ENCODE data around the gene BLM. TPM values are rescaled to one million over a fixed set of nuclear protein-coding genes. Genes with fewer than 3 reads are reported as not detected.

Gene BLM
- polyA plus RNA-seq, 1 of the 3 experiments (the other 2 are of a cell fraction), result 2.7 TPM

DNA sequence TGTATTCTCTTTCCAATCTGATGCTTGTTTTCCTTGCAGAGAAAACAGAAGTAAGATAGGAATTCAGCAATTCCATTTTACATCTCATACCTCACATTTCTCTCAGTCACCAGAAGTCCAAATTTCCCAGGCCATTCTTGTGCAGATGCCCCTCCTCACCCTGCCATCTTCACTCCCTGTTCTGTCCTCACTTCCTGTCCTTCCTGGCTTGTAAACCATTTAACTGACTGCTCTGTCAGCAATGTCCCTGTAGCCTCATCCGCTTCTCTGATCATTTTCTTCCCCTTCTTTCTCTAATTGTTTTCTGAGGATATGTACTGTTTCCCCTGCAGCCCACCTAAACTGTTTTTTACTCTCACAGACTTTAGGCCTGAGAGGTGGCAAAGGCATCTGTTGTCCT, 40.3 kb downstream of the BLM start:
- Histone ChIP-seq H3K27ac (ENCODE audit: low read depth in 2 of 2, low read length in 1 of 2) (peak overlapping the region in 1 of 2 experiments; percentile 52; a peak in 2 of 4 replicates), H3K79me2 (ENCODE audit: insufficient read depth) (no peaks in the 10 kb centered on the region), H3K4me2 (peak overlapping the region; percentile 2; the same call in 1 of the 2 replicates), H3K27me3 (ENCODE audit: insufficient read depth) (no peaks in the 10 kb centered on the region), H3F3A (replicated peaks; ENCODE audit: insufficient read depth) (peaks cover 4% of the 10 kb centered on the region), H4K20me1 (ENCODE audit: insufficient read depth) (no peaks in the 10 kb centered on the region), H3K4me1 (ENCODE audit: control insufficient read depth in 1 of 2, insufficient read depth in 2 of 2, low read depth in 1 of 2, low read length in 1 of 2) (peaks cover 0 to 6% of the 10 kb centered on the region in 2 experiments; a peak in 2 of 4 replicates), H3K4me3 (ENCODE audit: low read depth in 2 of 2, low read length in 1 of 2) (no peak overlapping the region), H3K9me3 (no peaks in the 10 kb centered on the region), H3K9me2 (no peaks in the 10 kb centered on the region), H2AFZ (ENCODE audit: low read depth) (peak overlapping the region; percentile 65), H3K9ac (0 out of 2 replicates have a peak overlapping the region, but pooled peaks have one; percentile 9), H3K36me3 (replicated peaks in 1 of 2; ENCODE audit: control insufficient read depth in 1 of 2, insufficient read depth in 2 of 2, low read length in 1 of 2) (peaks cover 0 to 13% of the 10 kb centered on the region in 2 experiments)
- CTCF ChIA-PET, result interaction anchor here (1.1 kb wide), 1 partner anchor 129 kb away, joined by 3 read pairs; no protein-coding TSS in a partner anchor
- DNase-seq, result no peak
- POLR2A ChIA-PET, result no interaction called here
- no peak for TF ChIP-seq TCF12 (IDR thresholded peaks at IDR 0.05)
- TF ChIP-seq, protein P1, sequence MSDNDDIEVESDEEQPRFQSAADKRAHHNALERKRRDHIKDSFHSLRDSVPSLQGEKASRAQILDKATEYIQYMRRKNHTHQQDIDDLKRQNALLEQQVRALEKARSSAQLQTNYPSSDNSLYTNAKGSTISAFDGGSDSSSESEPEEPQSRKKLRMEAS (IDR thresholded peaks at IDR 0.05; ENCODE audit: low read depth), result no peak
- TF ChIP-seq, protein P2, sequence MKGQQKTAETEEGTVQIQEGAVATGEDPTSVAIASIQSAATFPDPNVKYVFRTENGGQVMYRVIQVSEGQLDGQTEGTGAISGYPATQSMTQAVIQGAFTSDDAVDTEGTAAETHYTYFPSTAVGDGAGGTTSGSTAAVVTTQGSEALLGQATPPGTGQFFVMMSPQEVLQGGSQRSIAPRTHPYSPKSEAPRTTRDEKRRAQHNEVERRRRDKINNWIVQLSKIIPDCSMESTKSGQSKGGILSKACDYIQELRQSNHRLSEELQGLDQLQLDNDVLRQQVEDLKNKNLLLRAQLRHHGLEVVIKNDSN (IDR thresholded peaks at IDR 0.05; ENCODE audit: borderline replicate concordance, low read depth), result no peak
- TF ChIP-seq JUND (IDR thresholded peaks at IDR 0.05), result no peak
- TF ChIP-seq, protein P3, sequence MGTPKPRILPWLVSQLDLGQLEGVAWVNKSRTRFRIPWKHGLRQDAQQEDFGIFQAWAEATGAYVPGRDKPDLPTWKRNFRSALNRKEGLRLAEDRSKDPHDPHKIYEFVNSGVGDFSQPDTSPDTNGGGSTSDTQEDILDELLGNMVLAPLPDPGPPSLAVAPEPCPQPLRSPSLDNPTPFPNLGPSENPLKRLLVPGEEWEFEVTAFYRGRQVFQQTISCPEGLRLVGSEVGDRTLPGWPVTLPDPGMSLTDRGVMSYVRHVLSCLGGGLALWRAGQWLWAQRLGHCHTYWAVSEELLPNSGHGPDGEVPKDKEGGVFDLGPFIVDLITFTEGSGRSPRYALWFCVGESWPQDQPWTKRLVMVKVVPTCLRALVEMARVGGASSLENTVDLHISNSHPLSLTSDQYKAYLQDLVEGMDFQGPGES (IDR thresholded peaks at IDR 0.05; ENCODE audit: low read depth, low read length), result no peak
- no peak for TF ChIP-seq SMC3 (IDR thresholded peaks at IDR 0.05; ENCODE audit: low read depth, low read length)
- no peak for TF ChIP-seq CTCF (IDR thresholded peaks at IDR 0.05)
- TF ChIP-seq TAF1 (IDR thresholded peaks at IDR 0.05; ENCODE audit: borderline replicate concordance, low read depth, low read length), result no peak
- no peak for TF ChIP-seq ZBTB33 (IDR thresholded peaks at IDR 0.05; ENCODE audit: borderline replicate concordance, low read depth)
- TF ChIP-seq PBX3 (IDR thresholded peaks at IDR 0.05), result no peak
- TF ChIP-seq RFX5 (IDR thresholded peaks at IDR 0.05; ENCODE audit: low read length), result no peak
- WGBS (ENCODE audit: low lambda C conversion rate), result 100% methylated on average over 1 of the region's 1 CpG

All from SK-N-SH (cell line).